HG02763 (cell line): ENCODE data around the gene CA5B.
"Not testable (repeated sequence)": the region's sequence is repeated elsewhere in the genome, so short reads cannot be mapped to it uniquely, and the experiment has no call there.

Experiments
- ATAC-seq: cut with Tn5 transposase; IDR thresholded peaks from one replicate; pipeline ENCODE4 v1.9.1; 2021; ENCODE audit warnings: mild to moderate bottlenecking, moderate library complexity; ENCODE audit not compliant: unreplicated experiment

Gene CA5B

GRCh38 chrX:15737959-15738902 is at the start of gene CA5B:
CA5B (plus strand) TSS chrX:15738270; CDS start chrX:15750024, 11,754 bp downstream.
- peak; percentile 93 for ATAC-seq

GRCh38 chrX:15694941-15695451 is 43.1 kb upstream of the CA5B start:
- no peak for ATAC-seq

DNA sequence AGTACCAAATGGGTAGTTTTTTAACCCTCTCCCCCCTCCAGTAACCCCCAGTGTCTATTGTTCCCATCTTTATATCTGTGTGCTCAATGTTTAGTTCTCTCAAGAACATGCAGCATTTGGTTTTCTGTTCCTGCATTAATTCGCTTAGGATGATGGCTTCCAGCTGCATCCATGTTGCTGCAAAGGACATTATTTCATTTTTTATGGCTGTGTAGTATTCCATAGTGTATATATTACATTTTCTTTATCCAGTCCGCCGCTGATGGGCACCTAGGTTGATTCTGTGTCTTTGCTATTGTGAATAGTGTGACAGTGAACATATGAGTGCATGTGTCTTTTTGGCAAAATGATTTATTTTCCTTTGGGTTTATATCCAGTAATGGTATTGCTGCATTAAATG is 41.6 kb upstream of the CA5B start:
- ATAC-seq, result no peak

- ATAC-seq, result no peak
Observed at GRCh38 chrX:15702488-15703371, 35.3 kb upstream of the CA5B start.

- ATAC-seq, result not testable (repeated sequence)
Observed at GRCh38 chrX:15703809-15704208, 34.3 kb upstream of the CA5B start.

- ATAC-seq, result not testable (repeated sequence)
Observed at GRCh38 chrX:15704273-15704672, 33.8 kb upstream of the CA5B start.

DNA sequence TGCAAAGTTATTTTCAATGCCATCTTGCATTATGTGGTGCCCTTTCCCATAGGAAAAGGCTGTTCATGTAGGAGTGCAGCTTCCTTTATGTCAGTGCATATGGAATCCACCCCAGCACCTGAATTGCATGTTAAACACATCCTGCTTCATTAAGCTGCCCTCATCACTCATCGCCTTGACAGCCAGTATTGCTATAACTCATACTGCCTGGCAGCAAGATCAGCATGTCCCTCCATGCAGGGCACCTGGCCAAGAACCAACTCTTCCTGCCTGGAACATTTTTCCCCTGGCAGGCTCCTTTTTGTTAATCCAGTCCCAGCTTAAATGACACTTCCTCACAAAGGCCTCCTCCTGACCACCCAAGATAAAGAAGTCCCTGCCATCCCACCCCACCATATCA is 23.5 kb upstream of the CA5B start:
- no peak for ATAC-seq

- ATAC-seq, result no peak
Observed at GRCh38 chrX:15718283-15718970, 19.6 kb upstream of the CA5B start.

- no peak for ATAC-seq
Observed at GRCh38 chrX:15719324-15719968, 18.6 kb upstream of the CA5B start.

- no peak for ATAC-seq
Observed at GRCh38 chrX:15721911-15722310, 16.2 kb upstream of the CA5B start.

DNA sequence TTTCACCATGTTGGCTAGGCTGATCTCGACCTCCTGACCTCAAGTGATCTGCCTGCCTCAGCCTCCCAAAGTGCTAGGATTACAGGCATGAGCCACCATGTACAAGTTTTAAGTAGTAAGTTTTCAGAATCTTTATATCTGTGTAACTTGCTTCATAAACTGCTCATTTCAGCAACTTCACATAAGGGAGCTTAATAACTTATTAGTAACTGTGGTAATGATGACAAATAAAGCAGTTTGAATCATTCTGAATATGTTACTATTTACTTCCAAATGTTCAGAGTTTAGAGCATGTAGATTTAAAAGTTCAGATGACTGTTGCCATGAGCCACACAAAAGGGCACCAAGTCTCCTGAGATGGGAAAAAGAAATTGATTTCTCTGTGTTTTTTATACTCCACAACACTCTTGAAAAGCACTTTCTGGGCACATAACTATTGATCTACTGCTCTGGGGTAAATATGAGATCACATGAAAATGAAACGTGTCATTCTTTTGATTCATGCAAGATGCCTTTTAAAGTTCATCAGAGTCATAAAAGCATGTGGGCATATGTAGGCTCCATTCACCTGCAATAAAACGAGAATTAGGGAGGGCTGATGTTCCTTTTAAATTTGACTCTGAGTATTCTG is 14.1 kb upstream of the CA5B start:
- ATAC-seq, result no peak

DNA sequence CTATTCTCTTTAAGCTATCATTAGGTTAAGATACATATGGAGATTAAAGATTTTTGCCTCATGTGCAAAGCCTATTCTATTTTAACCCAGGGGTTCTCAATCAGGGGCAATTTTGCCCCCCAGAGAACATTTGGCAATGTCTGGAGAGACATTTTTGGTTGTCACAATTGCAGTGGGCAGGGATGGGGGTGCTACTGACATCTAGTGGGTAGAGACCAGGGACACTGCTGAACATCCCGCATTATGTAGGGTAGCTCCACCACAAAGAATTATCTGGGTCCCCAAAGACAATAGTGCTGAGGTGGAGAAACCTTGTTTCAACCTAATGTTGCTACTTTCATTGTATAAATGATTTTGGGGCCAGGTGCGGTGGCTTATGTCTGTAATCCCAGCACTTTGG is 13.2 kb upstream of the CA5B start:
- ATAC-seq, result no peak

DNA sequence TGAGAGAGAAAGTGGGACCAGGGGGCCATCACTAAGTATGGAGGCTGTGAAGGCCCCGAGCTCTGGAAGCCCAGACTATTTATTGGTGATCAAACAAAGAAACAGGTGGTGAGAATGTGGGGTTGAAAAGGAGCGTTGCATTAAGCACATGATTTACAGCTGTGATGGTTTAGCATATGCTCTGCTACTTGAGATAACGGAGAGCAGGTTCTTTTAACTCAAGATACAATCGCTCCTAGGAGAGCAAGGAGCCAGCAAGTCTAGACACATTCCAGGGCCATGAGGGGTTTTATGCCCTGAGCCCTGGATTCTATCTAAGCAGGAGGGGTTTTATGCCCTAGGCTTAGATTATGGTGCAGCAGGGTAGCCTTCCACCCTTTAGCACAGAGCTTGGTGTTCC is 6.7 kb upstream of the CA5B start:
- not testable (repeated sequence) for ATAC-seq

DNA sequence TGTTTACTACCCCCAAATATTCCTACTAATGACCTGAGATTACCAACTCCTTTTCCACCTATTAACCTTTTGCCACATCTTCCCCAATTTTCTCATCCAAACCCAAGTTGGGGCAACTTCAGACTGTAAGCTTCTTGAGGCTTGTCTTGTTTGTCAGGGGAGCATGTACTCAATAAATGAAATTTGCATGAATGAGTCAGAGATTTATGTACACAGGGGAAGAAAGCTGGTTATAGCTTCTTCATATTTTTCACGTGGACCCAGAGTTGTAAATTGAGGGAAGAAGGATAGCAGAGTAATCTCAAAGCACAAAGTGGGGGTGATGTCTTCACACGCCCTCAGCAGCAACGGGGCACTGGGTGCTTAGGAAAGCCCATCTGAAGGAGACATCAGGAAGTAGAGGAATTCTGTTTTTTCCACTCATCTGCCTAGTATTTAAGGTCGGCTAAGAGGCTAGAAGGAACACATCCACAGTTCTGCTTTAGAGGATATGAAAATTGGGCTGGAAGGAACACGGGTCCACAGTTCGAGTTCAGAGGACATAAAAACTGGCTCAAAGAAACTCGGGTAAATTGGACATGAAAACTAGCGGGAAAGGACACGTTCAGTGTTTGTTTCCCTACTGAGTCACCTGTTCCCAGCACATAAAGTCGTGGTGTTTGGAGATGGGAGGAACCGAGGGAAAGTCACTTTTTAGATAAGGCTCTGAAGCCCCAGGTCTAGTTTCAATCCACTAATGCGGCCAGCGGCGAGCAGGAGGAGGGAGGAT is 696 bp upstream of the CA5B start:
- ATAC-seq, result no peak

- no peak for ATAC-seq
Observed at GRCh38 chrX:15739886-15740285, 1.8 kb downstream of the CA5B start.

DNA sequence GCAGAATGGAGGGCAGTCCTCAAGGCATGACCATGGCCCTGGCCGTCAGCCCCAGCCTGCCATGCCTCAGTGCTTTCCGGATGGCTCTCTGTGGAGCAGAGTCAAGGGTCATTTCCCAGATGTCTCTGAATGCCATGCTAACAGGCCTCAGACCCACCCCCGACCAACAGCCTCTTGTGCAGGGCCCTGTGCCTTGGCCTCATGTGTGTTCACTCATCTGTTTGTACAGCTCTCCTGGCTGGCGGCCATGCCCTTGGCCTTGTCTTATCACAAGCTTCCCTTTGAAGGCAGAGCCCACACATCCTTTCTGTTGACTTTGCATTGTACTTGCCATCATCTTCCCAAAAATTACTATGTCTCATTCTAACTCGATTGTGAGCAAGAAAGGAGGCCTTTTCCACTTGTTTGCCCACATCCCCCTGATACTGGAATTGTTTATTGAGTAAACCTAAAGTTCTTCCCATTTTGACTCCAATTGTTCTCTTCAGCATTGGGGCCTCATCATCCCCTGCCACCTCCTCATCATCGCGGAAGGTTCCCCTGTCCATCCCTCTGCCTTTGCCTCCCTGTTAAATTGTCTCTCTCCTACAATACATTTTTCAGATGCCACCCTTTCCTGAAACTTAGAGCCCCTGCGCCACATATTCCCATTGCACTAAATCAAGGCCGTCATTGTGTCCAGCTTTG is 6.3 kb downstream of the CA5B start:
- ATAC-seq, result no peak

- no peak for ATAC-seq
Observed at GRCh38 chrX:15745179-15745578, 7.1 kb downstream of the CA5B start.

GRCh38 chrX:15746651-15747050 is 8.6 kb downstream of the CA5B start:
- not testable (repeated sequence) for ATAC-seq
